Activated CD8-positive, alpha-beta memory T cell treated with anti-CD3 and anti-CD28 coated beads, Interleukin-2, amount 50 U/mL, for 24 hours (primary cell): ENCODE measurements around the gene SLC5A2.
"Not testable (repeated sequence)": the region's sequence is repeated elsewhere in the genome, so short reads cannot be mapped to it uniquely, and the experiment has no call there.

ENCODE experiments used
- DNase-seq: peaks from one replicate; pipeline ENCODE4 v3.0.0-alpha.2; 2020; ENCODE audit errors: extremely low read depth

The SLC5A2 gene

GRCh38 chr16:31528523-31529107 lies 45.7 kb downstream of the SLC5A2 start:
- DNase-seq = no peak

GRCh38 chr16:31529108-31529936 lies 46.4 kb downstream of the SLC5A2 start:
- DNase-seq = no peak

GRCh38 chr16:31529937-31530312 lies 47.0 kb downstream of the SLC5A2 start:
- DNase-seq = no peak

GRCh38 chr16:31530405-31530804 lies 47.5 kb downstream of the SLC5A2 start:
- no peak for DNase-seq

- no peak for DNase-seq
Measured at GRCh38 chr16:31531096-31531495, 48.2 kb downstream of the SLC5A2 start.

GRCh38 chr16:31532120-31532519 lies 49.2 kb downstream of the SLC5A2 start:
- DNase-seq = no peak

GRCh38 chr16:31532896-31533295 lies 50.0 kb downstream of the SLC5A2 start:
- no peak for DNase-seq

- no peak for DNase-seq
Measured at GRCh38 chr16:31535737-31536136, 52.8 kb downstream of the SLC5A2 start.

GRCh38 chr16:31536804-31537361 lies 54.0 kb downstream of the SLC5A2 start:
- no peak for DNase-seq

GRCh38 chr16:31537362-31538242 lies 54.7 kb downstream of the SLC5A2 start:
- DNase-seq = no peak

- DNase-seq = not testable (repeated sequence)
Measured at GRCh38 chr16:31538243-31538598, 55.3 kb downstream of the SLC5A2 start.

GRCh38 chr16:31539762-31540161 lies 56.8 kb downstream of the SLC5A2 start:
- not testable (repeated sequence) for DNase-seq
